ENCODE measurements around the gene UGT1A7. TPM values are rescaled to one million over a fixed set of nuclear protein-coding genes. Genes with fewer than 3 reads are reported as not detected.

UGT1A7 gene
- total RNA-seq, 1 donor from 2014 or later: 4.9 TPM

DNA sequence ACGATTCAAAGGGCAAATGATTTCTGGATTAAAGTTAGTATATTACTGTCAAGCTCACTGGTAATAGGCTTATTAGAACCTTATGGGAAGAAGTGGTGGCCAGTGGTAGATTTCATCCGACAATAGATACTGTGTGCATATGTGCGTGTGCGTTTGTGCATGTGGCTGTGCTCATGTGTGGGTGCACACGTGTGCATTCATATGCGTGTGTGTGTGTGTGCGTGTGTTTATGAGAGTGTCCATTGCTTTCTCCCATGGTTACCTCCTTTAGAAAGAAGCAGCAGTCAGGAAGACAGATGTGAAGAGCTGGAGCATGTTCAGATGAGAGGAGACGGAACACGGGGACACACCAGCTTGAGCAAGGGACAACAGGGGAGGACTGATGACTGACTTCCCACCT lies 87.6 kb downstream of the UGT1A7 start:
- Histone ChIP-seq H3K4me3 (no peak overlapping the region), H3K27ac (no peak overlapping the region), H3K36me3 (no peaks in the 10 kb centered on the region), H3K4me1 (no peaks in the 10 kb centered on the region), H3K9me3 (no peaks in the 10 kb centered on the region), H3K27me3 (no peaks in the 10 kb centered on the region)
- intact Hi-C loops (cut with DNase I): no loop called here
- no peak for DNase-seq (ENCODE audit: extremely low spot score in 2 of 2)
- TF ChIP-seq POLR2AphosphoS5 (IDR thresholded peaks at IDR 0.05; ENCODE audit: insufficient read depth in 1 of 2, low read depth in 1 of 2) (no peak), POLR2A (IDR thresholded peaks at IDR 0.05) (no peak), CTCF (IDR thresholded peaks at IDR 0.05) (no peak)

DNA sequence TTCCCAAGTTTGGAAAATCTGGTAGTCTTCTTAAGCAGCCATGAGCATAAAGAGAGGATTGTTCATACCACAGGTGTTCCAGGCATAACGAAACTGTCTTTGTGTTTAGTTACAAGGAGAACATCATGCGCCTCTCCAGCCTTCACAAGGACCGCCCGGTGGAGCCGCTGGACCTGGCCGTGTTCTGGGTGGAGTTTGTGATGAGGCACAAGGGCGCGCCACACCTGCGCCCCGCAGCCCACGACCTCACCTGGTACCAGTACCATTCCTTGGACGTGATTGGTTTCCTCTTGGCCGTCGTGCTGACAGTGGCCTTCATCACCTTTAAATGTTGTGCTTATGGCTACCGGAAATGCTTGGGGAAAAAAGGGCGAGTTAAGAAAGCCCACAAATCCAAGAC lies 90.5 kb downstream of the UGT1A7 start:
- Histone ChIP-seq H3K9me3 (no peaks in the 10 kb centered on the region), H3K27ac (no peak overlapping the region), H3K36me3 (no peaks in the 10 kb centered on the region), H3K4me3 (no peak overlapping the region), H3K4me1 (no peaks in the 10 kb centered on the region), H3K27me3 (no peaks in the 10 kb centered on the region)
- no peak for DNase-seq (ENCODE audit: extremely low spot score in 2 of 2)
- TF ChIP-seq POLR2AphosphoS5 (IDR thresholded peaks at IDR 0.05; ENCODE audit: insufficient read depth in 1 of 2, low read depth in 1 of 2) (no peak), POLR2A (IDR thresholded peaks at IDR 0.05) (no peak), CTCF (IDR thresholded peaks at IDR 0.05) (no peak)
- intact Hi-C loops (cut with DNase I): no loop called here

DNA sequence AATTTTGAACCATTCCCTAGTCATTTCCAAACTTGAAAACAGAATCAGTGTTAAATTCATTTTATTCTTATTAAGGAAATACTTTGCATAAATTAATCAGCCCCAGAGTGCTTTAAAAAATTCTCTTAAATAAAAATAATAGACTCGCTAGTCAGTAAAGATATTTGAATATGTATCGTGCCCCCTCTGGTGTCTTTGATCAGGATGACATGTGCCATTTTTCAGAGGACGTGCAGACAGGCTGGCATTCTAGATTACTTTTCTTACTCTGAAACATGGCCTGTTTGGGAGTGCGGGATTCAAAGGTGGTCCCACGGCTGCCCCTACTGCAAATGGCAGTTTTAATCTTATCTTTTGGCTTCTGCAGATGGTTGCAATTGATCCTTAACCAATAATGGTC lies 90.9 kb downstream of the UGT1A7 start:
- no peak for TF ChIP-seq POLR2AphosphoS5 (IDR thresholded peaks at IDR 0.05; ENCODE audit: insufficient read depth in 1 of 2, low read depth in 1 of 2)
- no peak for TF ChIP-seq CTCF (IDR thresholded peaks at IDR 0.05)
- no peak for TF ChIP-seq POLR2A (IDR thresholded peaks at IDR 0.05)
- Histone ChIP-seq H3K9me3 (no peaks in the 10 kb centered on the region), H3K27me3 (no peaks in the 10 kb centered on the region), H3K36me3 (no peaks in the 10 kb centered on the region), H3K4me1 (no peaks in the 10 kb centered on the region), H3K27ac (no peak overlapping the region), H3K4me3 (no peak overlapping the region)
- intact Hi-C loops (cut with DNase I): no loop called here
- DNase-seq (ENCODE audit: extremely low spot score in 2 of 2): no peak

- intact Hi-C loops (cut with DNase I): no loop called here
- Histone ChIP-seq H3K4me1 (no peaks in the 10 kb centered on the region), H3K4me3 (no peak overlapping the region), H3K36me3 (no peaks in the 10 kb centered on the region), H3K27me3 (no peaks in the 10 kb centered on the region), H3K27ac (no peak overlapping the region), H3K9me3 (no peaks in the 10 kb centered on the region)
- TF ChIP-seq POLR2AphosphoS5 (IDR thresholded peaks at IDR 0.05; ENCODE audit: insufficient read depth in 1 of 2, low read depth in 1 of 2): no peak
- no peak for TF ChIP-seq CTCF (IDR thresholded peaks at IDR 0.05)
- no peak for TF ChIP-seq POLR2A (IDR thresholded peaks at IDR 0.05)
- DNase-seq (ENCODE audit: extremely low spot score in 2 of 2): no peak
Observed at GRCh38 chr2:233773854-233774253, 92.2 kb downstream of the UGT1A7 start.

- Histone ChIP-seq H3K27me3 (no peaks in the 10 kb centered on the region), H3K4me3 (no peak overlapping the region), H3K9me3 (no peaks in the 10 kb centered on the region), H3K27ac (no peak overlapping the region), H3K36me3 (no peaks in the 10 kb centered on the region), H3K4me1 (no peaks in the 10 kb centered on the region)
- no peak for DNase-seq (ENCODE audit: extremely low spot score in 2 of 2)
- intact Hi-C loops (cut with DNase I): no loop called here
- TF ChIP-seq POLR2AphosphoS5 (IDR thresholded peaks at IDR 0.05; ENCODE audit: insufficient read depth in 1 of 2, low read depth in 1 of 2): no peak
- TF ChIP-seq CTCF (IDR thresholded peaks at IDR 0.05): no peak
- no peak for TF ChIP-seq POLR2A (IDR thresholded peaks at IDR 0.05)
Observed at GRCh38 chr2:233775414-233775813, 93.7 kb downstream of the UGT1A7 start.
